Skeletal muscle cell (primary cell): ENCODE data around the gene ABO.
"Not testable (repeated sequence)": the region's sequence is repeated elsewhere in the genome, so short reads cannot be mapped to it uniquely, and the experiment has no call there.

Experiments
- DNase-seq: peaks from one replicate; pipeline ENCODE4 v3.0.0-alpha.2; 2010; ENCODE audit warnings: low read depth
- H3K4me3 ChIP-seq: 2 replicates; pipeline ENCODE4 v1.5.1; 2011; ENCODE audit warnings: low read depth, mild to moderate bottlenecking, control low read depth, low read length, moderate library complexity

The ABO gene

GRCh38 chr9:133249337-133249736 is 25.7 kb downstream of the ABO start:
- no peak overlapping the region for H3K4me3 ChIP-seq
- no peak for DNase-seq

- no peak for DNase-seq
- no peak overlapping the region for H3K4me3 ChIP-seq
Measured at GRCh38 chr9:133248726-133249295, 26.2 kb downstream of the ABO start.

GRCh38 chr9:133247632-133248031 is 27.4 kb downstream of the ABO start:
- no peak overlapping the region for H3K4me3 ChIP-seq
- DNase-seq, result no peak

- H3K4me3 ChIP-seq, result no peak overlapping the region
- no peak for DNase-seq
Measured at GRCh38 chr9:133246991-133247390, 28.0 kb downstream of the ABO start.

- no peak overlapping the region for H3K4me3 ChIP-seq
- no peak for DNase-seq
Measured at GRCh38 chr9:133246562-133246961, 28.4 kb downstream of the ABO start.

- DNase-seq, result no peak
- H3K4me3 ChIP-seq, result no peak overlapping the region
Measured at GRCh38 chr9:133242991-133243390, 32.0 kb downstream of the ABO start.

- no peak for DNase-seq
- no peak overlapping the region for H3K4me3 ChIP-seq
Measured at GRCh38 chr9:133242241-133242640, 32.8 kb downstream of the ABO start.

- no peak overlapping the region for H3K4me3 ChIP-seq
- DNase-seq, result no peak
Measured at GRCh38 chr9:133239533-133240090, 35.4 kb downstream of the ABO start.

- DNase-seq, result no peak
- H3K4me3 ChIP-seq, result peak overlapping the region; percentile 21
Measured at GRCh38 chr9:133238851-133239532, 36.0 kb downstream of the ABO start.

- H3K4me3 ChIP-seq, result peak overlapping the region; percentile 21
- DNase-seq, result no peak
Measured at GRCh38 chr9:133238272-133238850, 36.6 kb downstream of the ABO start.

- peak; percentile 7 for DNase-seq
- H3K4me3 ChIP-seq, result no peak overlapping the region
Measured at GRCh38 chr9:133237035-133237731, 37.8 kb downstream of the ABO start.

GRCh38 chr9:133236291-133237034 is 38.5 kb downstream of the ABO start:
- not testable (repeated sequence) for H3K4me3 ChIP-seq, DNase-seq

- no peak for DNase-seq
- no peak overlapping the region for H3K4me3 ChIP-seq
Measured at GRCh38 chr9:133235549-133236222, 39.3 kb downstream of the ABO start.

- H3K4me3 ChIP-seq, result no peak overlapping the region
- no peak for DNase-seq
Measured at GRCh38 chr9:133234577-133235322, 40.3 kb downstream of the ABO start.

- DNase-seq, result no peak
- no peak overlapping the region for H3K4me3 ChIP-seq
Measured at GRCh38 chr9:133233681-133234432, 41.1 kb downstream of the ABO start.

- not testable (repeated sequence) for DNase-seq, H3K4me3 ChIP-seq
Measured at GRCh38 chr9:133231934-133232568, 43.0 kb downstream of the ABO start.

- H3K4me3 ChIP-seq, DNase-seq: not testable (repeated sequence)
Measured at GRCh38 chr9:133230514-133230913, 44.5 kb downstream of the ABO start.
